ENCODE measurements around the gene TMEM126B. TPM values are rescaled to one million over a fixed set of nuclear protein-coding genes. Genes with fewer than 3 reads are reported as not detected.

Gene TMEM126B
- total and polyA plus RNA-seq, 2 donors (not counting 3 experiments of a cell fraction or from before 2014, with no cell fraction given): 51.2 to 53.7 TPM

DNA sequence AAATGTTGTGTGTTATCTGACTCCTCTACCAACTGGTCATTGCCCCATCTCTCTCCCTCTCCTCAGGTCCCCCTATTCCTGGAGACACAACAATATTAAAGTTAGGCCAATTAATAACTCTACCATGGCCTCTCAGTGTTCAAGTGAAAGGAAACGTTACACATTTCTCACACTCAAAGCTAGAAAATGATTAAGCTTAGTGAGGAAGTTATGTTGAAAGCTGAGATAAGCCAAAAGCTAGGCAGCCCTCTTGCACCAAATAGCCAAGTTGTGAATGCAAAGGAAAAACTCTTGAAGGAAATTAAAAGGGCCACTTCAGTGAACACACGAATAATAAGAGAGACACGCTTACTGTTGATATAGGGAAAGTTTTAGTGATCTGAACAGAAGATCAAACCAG lies 8.1 kb upstream of the TMEM126B start:
- ChIA-PET CTCF (no interaction called here), POLR2A (no interaction called here)

More for the DNA sequence above, 8.1 kb upstream of the TMEM126B start:
- FAIRE-seq (no peak), DNase-seq (ENCODE audit: low read depth, low spot score) (no peak)
- TF ChIP-seq JUN (IDR thresholded peaks at IDR 0.05; ENCODE audit: borderline replicate concordance, insufficient read depth, insufficient read length, low read depth): no peak
- TF ChIP-seq, protein P1, sequence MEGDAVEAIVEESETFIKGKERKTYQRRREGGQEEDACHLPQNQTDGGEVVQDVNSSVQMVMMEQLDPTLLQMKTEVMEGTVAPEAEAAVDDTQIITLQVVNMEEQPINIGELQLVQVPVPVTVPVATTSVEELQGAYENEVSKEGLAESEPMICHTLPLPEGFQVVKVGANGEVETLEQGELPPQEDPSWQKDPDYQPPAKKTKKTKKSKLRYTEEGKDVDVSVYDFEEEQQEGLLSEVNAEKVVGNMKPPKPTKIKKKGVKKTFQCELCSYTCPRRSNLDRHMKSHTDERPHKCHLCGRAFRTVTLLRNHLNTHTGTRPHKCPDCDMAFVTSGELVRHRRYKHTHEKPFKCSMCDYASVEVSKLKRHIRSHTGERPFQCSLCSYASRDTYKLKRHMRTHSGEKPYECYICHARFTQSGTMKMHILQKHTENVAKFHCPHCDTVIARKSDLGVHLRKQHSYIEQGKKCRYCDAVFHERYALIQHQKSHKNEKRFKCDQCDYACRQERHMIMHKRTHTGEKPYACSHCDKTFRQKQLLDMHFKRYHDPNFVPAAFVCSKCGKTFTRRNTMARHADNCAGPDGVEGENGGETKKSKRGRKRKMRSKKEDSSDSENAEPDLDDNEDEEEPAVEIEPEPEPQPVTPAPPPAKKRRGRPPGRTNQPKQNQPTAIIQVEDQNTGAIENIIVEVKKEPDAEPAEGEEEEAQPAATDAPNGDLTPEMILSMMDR (IDR thresholded peaks at IDR 0.05; ENCODE audit: extremely low read depth in 1 of 2, insufficient read depth in 1 of 2, low read depth in 1 of 2, low read length in 2 of 2): no peak
- TF ChIP-seq, protein P2, sequence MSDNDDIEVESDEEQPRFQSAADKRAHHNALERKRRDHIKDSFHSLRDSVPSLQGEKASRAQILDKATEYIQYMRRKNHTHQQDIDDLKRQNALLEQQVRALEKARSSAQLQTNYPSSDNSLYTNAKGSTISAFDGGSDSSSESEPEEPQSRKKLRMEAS (IDR thresholded peaks at IDR 0.05; ENCODE audit: insufficient read depth, insufficient read length): no peak
- no peak for TF ChIP-seq FOS (IDR thresholded peaks at IDR 0.05; ENCODE audit: borderline replicate concordance, insufficient read depth, low read length)
- no peak for TF ChIP-seq MYC (IDR thresholded peaks at IDR 0.05; ENCODE audit: low read depth, low read length)
- TF ChIP-seq POLR2A (IDR thresholded peaks at IDR 0.05; ENCODE audit: low read depth, low read length): no peak
- no peak for TF ChIP-seq POLR2AphosphoS5 (IDR thresholded peaks at IDR 0.05; ENCODE audit: insufficient read depth, low read depth, low read length)
- TF ChIP-seq GATA2 (IDR thresholded peaks at IDR 0.05; ENCODE audit: insufficient read depth, insufficient read length, low read depth, low read length): no peak
- no peak for TF ChIP-seq EZH2 (IDR thresholded peaks at IDR 0.05; ENCODE audit: borderline replicate concordance, low read depth, low read length, severe bottlenecking)
- Histone ChIP-seq H3K79me2 (ENCODE audit: control insufficient read depth, insufficient read depth, low read length) (no peaks in the 10 kb centered on the region), H3K27me3 (ENCODE audit: control insufficient read depth in 2 of 2, insufficient read depth in 2 of 2, low read length in 2 of 2) (peaks cover 4% of the 10 kb centered on the region in 2 experiments), H3K9ac (replicated peaks; ENCODE audit: extremely low read depth, insufficient read depth, low read length) (no peak overlapping the region), H3K36me3 (ENCODE audit: control insufficient read depth in 2 of 2, extremely low read depth in 1 of 2, insufficient read depth in 2 of 2, low read length in 2 of 2) (no peaks in the 10 kb centered on the region), H3K4me1 (ENCODE audit: control insufficient read depth, extremely low read depth, insufficient read depth, low read length) (no peaks in the 10 kb centered on the region), H3K9me3 (replicated peaks; ENCODE audit: control insufficient read depth, insufficient read depth, low read length) (no peaks in the 10 kb centered on the region), H2AFZ (ENCODE audit: low read depth, low read length) (no peak overlapping the region), H4K20me1 (replicated peaks; ENCODE audit: control insufficient read depth, extremely low read depth, insufficient read depth, low read length) (no peaks in the 10 kb centered on the region), H3K9me1 (replicated peaks; ENCODE audit: control insufficient read depth, extremely low read depth, insufficient read depth, low read length) (no peaks in the 10 kb centered on the region), H3K4me3 (replicated peaks in 1 of 3; ENCODE audit: insufficient read depth in 1 of 3, low read depth in 1 of 3, low read length in 3 of 3) (no peak overlapping the region), H3K4me2 (ENCODE audit: insufficient read depth, low read length) (no peak overlapping the region), H3K27ac (ENCODE audit: insufficient read depth, low read depth, low read length) (no peak overlapping the region)
- BruUV-seq (replicated peaks): no TSS peak
- intact Hi-C loops (cut with micrococcal nuclease): no loop called here
- dilution Hi-C loops (cut with MboI; ENCODE audit: extremely low pct_ligation_motif_present, low sequenced_read_pairs): no loop called here

All from endothelial cell of umbilical vein (primary cell).